Esophagus muscularis mucosa (tissue), 4 donors: ENCODE results near the gene SFT2D1. TPM values are rescaled to one million over a fixed set of nuclear protein-coding genes. Genes with fewer than 3 reads are reported as not detected.

ENCODE experiments used
- DNase-seq: peaks from one replicate; pipeline ENCODE4 v3.0.0-alpha.2; 2017; ENCODE audit errors: extremely low spot score
- H3K27ac ChIP-seq, 4 donors: fragments of 200-600 bp; sonication (generic); replicated peaks in 1 of 4; 1 replicate in 3 of 4; 2 replicates in 1 of 4; pipeline ENCODE4 v1.5.1; 2016 to 2019; ENCODE audit warnings: mild to moderate bottlenecking in 1 of 4
- H3K27me3 ChIP-seq, 4 donors: fragments of 200-600 bp; sonication (generic); one replicate each; pipeline versions ENCODE4 v1.5.1 to v1.6.0; 2016 to 2019
- H3K36me3 ChIP-seq, 4 donors: fragments of 200-600 bp; sonication (generic); one replicate each; pipeline ENCODE4 v1.5.1; 2016 to 2019
- H3K4me1 ChIP-seq, 4 donors: fragments of 200-600 bp; sonication (generic); one replicate each; pipeline ENCODE4 v1.5.1; 2016 to 2019
- H3K4me3 ChIP-seq, 4 donors: fragments of 200-600 bp; sonication (generic); 1 replicate in 2 of 4; 2 replicates in 2 of 4; pipeline ENCODE4 v1.5.1; 2016 to 2019; ENCODE audit warnings: mild to moderate bottlenecking in 4 of 4, moderate library complexity in 1 of 4
- H3K9me3 ChIP-seq, 4 donors: fragments of 200-600 bp; sonication (generic); 1 replicate in 3 of 4; 2 replicates in 1 of 4; pipeline ENCODE4 v1.5.1; 2016 to 2019
- EP300 ChIP-seq: sonication (generic); formaldehyde crosslinking; IDR thresholded peaks from one replicate; pipeline ENCODE4 v1.6.1; 2017; ENCODE audit warnings: antibody characterized with exemption
- POLR2A ChIP-seq: fragments of 450-650 bp; IDR thresholded peaks from one replicate; pipeline ENCODE4 v1.6.1; 2017; ENCODE audit warnings: antibody characterized with exemption, moderate library complexity, mild to moderate bottlenecking, low read depth
- POLR2AphosphoS5 ChIP-seq, 2 donors: sonication (generic); formaldehyde crosslinking; IDR thresholded peaks; one replicate each; pipeline ENCODE4 v1.6.1; 2017; ENCODE audit warnings: antibody characterized with exemption in 2 of 2
- WGBS: methylation state at CpG from one replicate; pipeline ENCODE4 v1.1.5; 2018; 5-methylcytosine and 5-hydroxymethylcytosine counted together
- intact Hi-C: fragments of 100-400 bp; cut with DNase I; formaldehyde crosslinking; loops from one replicate; pipeline ENCODE4 v1.15.1; 2023
- total RNA-seq, 4 donors: library from RNA; depleted of rRNA; stranded (reverse); fragments of >200 nt; gene quantifications; one replicate each; pipeline versions ENCODE4 v1.1.0 to v1.2.1, GENCODE V29; 2016
- TF ChIP-seq, protein P1 (sequence below), 3 experiments: fragments of 200-600 bp in 2 of 3; fragments of 450-650 bp in 1 of 3; sonication (generic) in 2 of 3; IDR thresholded peaks; one replicate each; pipeline ENCODE4 v1.5.1; 2017 to 2019; ENCODE audit warnings: antibody characterized with exemption in 3 of 3, mild to moderate bottlenecking in 2 of 3, moderate library complexity in 1 of 3

SFT2D1 gene
- total RNA-seq, 4 donors from 2014 or later, result 19.8 to 34.9 (median 27.9) TPM

DNA sequence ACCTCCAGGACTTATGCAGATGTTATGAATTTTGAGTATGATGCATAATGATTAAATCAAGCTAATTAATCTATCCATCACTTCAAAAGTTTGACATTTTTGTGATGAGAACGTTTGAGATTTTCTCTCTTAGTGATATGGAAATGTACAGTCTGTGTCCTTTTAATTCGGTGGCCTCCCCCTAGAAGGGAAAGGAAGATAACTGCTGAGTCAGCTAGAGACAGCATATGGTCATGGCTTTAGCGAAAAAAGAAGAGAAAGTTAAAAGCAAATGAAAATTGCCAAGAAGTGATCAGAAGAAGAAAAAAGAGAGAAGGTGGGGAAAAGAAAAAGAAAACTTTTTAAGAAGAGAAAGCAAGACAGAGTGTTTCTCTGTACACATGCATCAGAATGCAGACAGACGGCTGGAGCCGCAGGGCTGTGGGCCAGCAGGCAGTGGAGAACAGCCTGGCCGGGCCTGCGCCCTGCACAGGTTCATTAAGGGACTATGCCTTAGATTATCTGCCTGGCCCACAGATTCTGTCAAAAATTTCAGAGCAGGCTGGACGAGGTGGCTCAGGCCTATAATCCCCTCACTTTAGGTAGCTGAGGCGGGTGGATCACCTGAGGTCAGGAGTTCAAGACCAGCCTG, 41.9 kb downstream of the SFT2D1 start:
- no peak for DNase-seq
- TF ChIP-seq EP300 (no peak), POLR2A (no peak), POLR2AphosphoS5 (IDR thresholded peaks at IDR 0.05) (no peak)
- TF ChIP-seq, protein P1, sequence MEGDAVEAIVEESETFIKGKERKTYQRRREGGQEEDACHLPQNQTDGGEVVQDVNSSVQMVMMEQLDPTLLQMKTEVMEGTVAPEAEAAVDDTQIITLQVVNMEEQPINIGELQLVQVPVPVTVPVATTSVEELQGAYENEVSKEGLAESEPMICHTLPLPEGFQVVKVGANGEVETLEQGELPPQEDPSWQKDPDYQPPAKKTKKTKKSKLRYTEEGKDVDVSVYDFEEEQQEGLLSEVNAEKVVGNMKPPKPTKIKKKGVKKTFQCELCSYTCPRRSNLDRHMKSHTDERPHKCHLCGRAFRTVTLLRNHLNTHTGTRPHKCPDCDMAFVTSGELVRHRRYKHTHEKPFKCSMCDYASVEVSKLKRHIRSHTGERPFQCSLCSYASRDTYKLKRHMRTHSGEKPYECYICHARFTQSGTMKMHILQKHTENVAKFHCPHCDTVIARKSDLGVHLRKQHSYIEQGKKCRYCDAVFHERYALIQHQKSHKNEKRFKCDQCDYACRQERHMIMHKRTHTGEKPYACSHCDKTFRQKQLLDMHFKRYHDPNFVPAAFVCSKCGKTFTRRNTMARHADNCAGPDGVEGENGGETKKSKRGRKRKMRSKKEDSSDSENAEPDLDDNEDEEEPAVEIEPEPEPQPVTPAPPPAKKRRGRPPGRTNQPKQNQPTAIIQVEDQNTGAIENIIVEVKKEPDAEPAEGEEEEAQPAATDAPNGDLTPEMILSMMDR (IDR thresholded peaks at IDR 0.05), result no peak
- no peaks in the 10 kb centered on the region for H3K4me1 ChIP-seq
- H3K4me3 ChIP-seq, result no peak overlapping the region
- intact Hi-C loops, result no loop called here
- 85% methylated on average over 9 of the region's 9 CpGs for WGBS
- H3K9me3 ChIP-seq, result no peaks in the 10 kb centered on the region
- H3K27me3 ChIP-seq, result peaks cover 0 to 67% (median under 1%) of the 10 kb centered on the region in 4 donors
- no peak overlapping the region for H3K27ac ChIP-seq
- no peaks in the 10 kb centered on the region for H3K36me3 ChIP-seq

GRCh38 chr6:166297606-166298005, 44.7 kb downstream of the SFT2D1 start:
- intact Hi-C loops, result no loop called here
- DNase-seq, result no peak
- TF ChIP-seq, protein P1 (IDR thresholded peaks at IDR 0.05), result no peak
- TF ChIP-seq POLR2AphosphoS5 (IDR thresholded peaks at IDR 0.05), result no peak
- TF ChIP-seq POLR2A, result no peak
- Histone ChIP-seq H3K27me3 (peaks cover 0 to 50% (median 0%) of the 10 kb centered on the region in 4 donors), H3K4me3 (no peak overlapping the region), H3K36me3 (no peaks in the 10 kb centered on the region), H3K4me1 (no peaks in the 10 kb centered on the region), H3K27ac (no peak overlapping the region), H3K9me3 (no peaks in the 10 kb centered on the region)
- 90% methylated on average over 15 of the region's 23 CpGs for WGBS

DNA sequence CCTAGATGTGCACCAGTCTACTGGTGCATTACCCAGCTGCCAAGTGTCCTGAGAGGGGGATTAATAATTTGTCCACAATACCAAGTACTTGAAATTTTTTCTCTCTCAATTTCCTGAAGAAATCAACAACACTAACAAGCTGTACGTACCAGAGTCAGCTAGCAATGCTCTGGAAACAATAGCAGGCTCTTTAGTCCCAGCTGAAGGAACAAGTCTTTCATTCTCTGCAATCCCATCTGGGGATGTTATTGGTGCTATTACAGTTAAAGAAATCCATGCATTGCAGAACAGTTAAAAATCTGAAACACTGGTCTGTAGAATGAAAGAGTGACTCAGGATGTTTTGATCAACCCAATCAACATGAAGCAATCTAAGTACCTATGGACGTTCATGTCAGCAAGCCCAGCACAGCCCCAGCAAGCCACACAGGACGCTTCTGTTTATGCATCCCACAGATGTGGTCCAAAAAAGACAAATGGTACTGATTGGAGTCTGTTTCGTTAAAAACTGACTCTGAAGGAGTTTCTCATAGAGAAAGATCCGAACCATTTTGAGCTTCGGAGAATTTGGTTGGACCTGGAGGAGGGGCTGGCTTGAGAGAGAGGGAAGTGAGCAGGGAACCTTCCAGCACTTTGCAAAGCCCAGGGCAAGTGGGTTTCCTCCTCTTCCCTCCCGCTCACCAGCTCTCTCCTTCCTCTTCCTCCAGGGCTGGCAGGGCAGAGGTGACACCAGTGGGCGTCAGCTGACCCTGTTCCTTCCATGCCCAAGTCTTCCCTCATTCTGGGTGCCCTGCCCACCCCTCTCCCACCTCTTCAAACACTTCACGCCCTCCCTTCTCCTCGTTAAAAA, 46.1 kb downstream of the SFT2D1 start:
- Histone ChIP-seq H3K36me3 (no peaks in the 10 kb centered on the region), H3K27ac (no peak overlapping the region), H3K27me3 (peaks cover 0 to 52% (median 0%) of the 10 kb centered on the region in 4 donors), H3K4me1 (no peaks in the 10 kb centered on the region), H3K9me3 (no peaks in the 10 kb centered on the region), H3K4me3 (no peak overlapping the region)
- intact Hi-C loops, result no loop called here
- DNase-seq, result no peak
- WGBS, result 86% methylated on average over 10 of the region's 10 CpGs
- TF ChIP-seq, protein P1 (IDR thresholded peaks at IDR 0.05), result no peak
- TF ChIP-seq POLR2AphosphoS5 (IDR thresholded peaks at IDR 0.05) (no peak), EP300 (no peak), POLR2A (no peak)

DNA sequence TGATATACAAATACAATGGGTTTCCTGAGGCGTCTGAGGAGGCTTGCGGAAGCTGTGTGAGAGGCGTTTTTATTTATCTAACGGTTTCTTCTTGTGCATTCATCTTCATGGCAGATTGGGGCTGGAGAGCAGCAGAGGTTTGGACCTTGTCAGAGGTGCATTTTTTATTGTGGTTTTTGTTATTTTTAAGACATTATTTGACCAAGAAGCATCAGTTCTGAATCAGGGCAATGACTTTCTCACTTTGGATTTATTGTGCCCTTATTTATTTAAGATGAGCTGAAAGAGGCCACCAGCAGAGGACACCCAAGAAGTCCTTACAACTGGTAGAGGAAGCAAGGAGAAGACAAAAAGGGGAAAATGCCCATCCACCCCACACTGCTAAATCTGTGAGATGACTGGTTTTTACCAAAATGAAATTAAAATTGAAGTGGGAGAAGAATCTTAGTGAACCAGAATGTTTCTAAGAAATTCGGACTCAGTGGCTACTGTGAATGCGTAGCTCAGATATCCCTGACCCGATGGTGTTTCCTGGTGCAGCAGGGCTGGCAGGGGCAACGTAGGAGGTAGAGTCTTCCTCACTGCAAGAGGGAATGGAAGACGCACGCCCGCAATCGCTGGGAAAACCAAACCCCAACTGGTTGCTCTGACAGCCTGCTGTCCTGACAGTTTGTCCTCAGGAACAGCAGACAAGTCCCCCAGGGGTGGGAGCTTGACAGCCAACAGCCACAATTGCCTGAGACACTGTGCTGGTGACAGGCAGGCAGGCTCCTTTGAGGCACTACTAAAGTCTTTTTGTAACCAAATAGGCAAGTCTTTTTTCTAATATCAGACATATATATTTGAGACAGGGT, 48.4 kb downstream of the SFT2D1 start:
- 71% methylated on average over 12 of the region's 12 CpGs for WGBS
- H3K4me1 ChIP-seq, result no peaks in the 10 kb centered on the region
- TF ChIP-seq EP300, result no peak
- TF ChIP-seq POLR2A, result no peak
- TF ChIP-seq, protein P1 (IDR thresholded peaks at IDR 0.05), result no peak
- H3K9me3 ChIP-seq, result no peaks in the 10 kb centered on the region
- DNase-seq, result no peak
- H3K36me3 ChIP-seq, result no peaks in the 10 kb centered on the region
- intact Hi-C loops, result no loop called here
- H3K27ac ChIP-seq, result no peak overlapping the region
- no peak overlapping the region for H3K4me3 ChIP-seq
- peaks cover 0 to 47% (median 0%) of the 10 kb centered on the region in 4 donors for H3K27me3 ChIP-seq
